Measurements from ENCODE around the gene MVB12B.

MVB12B gene

DNA sequence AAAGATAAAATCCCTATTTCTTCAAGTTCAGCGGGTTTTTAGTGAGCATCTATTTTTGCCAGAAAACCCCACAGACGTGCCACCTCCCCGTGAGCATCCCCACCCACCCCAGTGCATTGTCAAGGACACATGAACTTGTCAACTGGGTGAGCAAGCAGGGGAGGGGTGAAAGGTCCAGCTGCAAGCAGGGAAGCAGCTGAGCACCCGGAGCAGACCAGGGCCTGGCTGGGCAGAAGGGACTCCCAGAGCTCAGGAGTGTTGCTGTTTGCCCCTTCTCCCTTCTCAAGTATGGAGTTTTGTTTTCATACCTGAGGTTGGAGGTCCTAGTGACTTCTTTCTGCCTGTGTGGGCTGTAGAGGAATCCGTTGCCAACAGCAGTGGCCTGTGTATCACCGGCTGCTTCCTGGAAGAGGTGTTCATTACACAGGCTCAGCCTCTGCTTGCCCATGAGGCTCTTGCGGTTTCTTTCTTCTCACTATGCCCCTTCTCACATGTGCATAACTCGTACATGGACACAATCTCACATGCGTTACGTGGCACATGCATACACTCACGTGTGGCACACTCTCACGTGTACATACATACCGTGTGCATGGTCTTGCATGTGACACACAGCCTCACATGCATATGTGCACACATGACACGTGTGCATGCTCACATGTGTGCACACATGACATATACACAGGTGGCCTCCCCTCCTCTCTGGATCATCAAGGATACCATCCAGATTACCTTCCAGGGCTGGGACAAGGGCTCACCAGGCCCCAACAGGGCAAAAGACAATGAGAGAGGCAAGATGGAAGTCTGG, 126.7 kb downstream of the MVB12B start:
- DNase-seq (ENCODE audit: low spot score) = no peak

DNA sequence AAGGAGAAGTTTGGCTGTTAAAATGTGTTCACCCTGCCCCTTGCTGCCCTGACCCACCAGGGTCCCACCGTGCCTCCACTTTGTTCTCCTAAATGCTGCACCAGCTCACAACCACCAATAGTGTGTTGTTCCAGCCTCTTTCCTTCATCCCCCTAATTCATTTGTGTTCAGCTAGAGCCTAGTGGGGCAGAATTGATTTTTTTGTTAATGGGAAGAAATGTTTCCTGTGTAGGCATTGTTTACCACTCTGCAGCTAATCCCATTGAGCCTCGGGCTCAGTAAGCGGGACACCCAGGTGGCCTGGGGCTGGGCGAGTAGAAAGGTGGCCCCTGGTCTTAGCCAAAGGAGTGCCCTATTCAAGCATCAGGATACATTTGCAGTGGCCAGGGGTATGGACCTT, 127.6 kb downstream of the MVB12B start:
- no peak for DNase-seq (ENCODE audit: low spot score)

DNA sequence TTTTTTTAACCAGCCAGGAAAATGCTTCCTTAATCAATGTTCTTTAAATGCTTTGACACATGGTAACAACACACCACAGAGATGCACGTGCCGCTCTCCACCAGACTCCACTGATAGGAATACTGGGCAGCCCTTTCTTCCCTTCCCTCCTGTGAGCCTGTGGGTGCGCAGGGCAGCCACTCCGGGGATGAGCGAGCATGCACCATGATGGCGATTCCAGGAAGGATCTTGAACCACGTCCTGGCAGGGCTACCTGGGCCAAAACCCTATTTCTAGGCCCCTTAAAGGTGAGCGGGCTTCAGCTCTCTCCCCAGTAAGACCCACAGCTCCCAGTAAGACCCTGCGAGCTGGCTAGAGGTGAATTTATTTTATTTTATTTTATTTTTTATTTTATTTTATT, 128.2 kb downstream of the MVB12B start:
- no peak for DNase-seq (ENCODE audit: low spot score)

DNA sequence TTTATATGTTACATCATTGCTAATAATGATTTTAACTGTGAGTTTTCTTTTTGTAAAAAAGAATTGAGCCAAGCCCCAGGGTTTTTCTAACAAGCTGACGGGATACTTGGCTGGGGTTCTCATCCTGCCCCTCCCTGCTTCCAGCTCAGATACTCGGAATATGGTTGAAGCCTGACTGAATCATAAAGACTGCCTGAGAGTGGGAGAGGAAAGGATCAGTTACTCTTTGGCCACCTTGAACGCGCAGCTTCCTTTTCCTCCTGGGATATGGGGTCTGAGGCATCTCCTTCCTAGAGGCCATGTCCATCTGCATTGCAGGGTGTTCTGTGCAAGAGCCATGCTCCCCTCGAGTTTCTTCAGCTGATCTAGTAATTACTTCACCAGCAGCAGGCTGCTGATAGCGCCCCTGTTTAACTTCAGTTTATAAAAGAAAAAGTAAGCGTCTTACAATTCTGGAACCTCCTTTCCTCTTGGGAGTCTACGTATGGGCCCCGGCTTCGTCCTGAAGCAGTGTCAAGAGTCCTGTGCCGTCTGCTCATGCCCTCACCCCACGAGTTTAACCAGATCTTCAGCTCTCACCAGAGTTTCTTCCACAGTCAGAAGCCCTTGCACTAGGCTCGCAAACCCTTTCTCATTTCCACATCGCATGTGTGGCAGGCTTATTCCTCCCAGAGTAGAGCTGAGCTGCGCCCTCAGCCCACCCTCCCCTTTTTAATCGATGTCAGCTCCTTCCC, 130.0 kb downstream of the MVB12B start:
- DNase-seq (ENCODE audit: low spot score) = no peak

DNA sequence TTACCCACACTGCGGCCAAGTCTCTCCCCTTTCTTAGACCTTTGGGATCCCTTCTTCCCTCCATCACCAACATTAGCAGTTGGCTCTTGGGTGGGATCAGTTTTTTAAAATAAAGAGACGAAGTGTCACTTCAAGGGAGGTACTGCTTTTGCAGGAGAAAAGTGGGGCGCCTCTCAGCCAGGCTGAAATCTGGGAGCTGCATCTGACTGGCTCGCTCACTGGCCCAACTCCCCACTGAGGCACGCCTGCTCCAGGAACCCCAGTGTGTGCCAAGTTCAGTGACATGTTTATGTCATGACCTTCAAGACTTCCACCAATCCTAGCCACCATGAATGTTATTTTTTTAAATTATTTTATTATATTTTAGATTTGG, 130.5 kb downstream of the MVB12B start:
- no peak for DNase-seq (ENCODE audit: low spot score)

DNA sequence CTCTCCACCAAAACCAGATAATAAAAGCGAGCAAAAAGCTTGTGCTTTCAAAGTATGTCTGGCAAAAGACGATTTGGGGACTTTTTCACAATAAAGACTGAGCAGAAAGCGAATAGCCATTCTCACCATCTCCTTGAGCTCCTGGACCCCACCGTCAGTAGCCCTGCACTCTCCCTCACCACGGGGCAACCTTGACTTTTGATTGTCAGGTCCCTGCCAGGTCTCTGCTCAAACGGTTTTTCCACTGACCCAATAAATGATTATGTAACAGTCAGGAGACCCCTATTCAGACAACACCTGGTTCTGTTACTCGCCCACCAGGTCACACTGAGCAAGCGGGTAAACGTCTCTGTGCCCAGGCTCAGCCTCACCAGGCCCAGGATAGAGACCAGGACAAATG, 131.3 kb downstream of the MVB12B start:
- DNase-seq (ENCODE audit: low spot score) = no peak

DNA sequence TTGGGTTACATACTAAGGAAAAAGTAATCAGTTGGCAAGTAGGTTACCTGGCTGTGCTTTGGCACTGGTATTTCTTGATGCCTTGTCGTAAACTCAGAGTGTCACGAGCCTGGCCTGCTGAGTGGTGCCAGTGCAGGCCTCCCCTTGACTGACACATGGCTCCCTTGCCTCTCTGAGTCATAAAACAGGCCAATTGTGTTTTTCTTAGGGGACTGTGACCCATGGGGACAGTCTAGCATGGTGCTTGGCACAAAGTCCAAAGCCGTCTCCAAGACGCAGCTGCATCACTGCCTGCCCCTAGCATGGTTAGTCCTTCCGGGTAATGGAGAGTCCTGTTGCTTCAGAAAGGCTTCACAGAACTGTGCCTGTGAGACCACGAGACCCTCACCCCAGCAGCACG, 132.5 kb downstream of the MVB12B start:
- DNase-seq (ENCODE audit: low spot score) = no peak

DNA sequence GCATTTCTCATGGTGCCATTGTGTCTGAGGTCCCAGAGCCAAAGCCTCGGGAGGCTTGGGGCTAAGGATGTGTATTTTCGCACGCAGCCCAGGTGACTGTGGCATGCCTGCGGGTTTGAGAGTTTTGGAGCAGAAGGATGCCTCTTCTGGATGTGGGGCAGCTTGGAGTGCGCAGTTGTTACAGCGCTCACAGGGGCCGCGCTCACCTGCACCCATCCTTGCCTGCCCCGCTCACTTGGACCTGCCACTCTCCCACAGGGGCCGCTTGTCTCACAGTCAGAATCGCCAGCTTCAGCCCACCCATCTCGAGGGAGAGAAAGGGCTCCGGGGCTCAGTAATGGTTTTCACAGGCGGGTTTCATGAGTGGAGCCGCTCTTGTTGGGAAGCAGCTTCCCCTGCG, 132.9 kb downstream of the MVB12B start:
- DNase-seq (ENCODE audit: low spot score) = no peak

DNA sequence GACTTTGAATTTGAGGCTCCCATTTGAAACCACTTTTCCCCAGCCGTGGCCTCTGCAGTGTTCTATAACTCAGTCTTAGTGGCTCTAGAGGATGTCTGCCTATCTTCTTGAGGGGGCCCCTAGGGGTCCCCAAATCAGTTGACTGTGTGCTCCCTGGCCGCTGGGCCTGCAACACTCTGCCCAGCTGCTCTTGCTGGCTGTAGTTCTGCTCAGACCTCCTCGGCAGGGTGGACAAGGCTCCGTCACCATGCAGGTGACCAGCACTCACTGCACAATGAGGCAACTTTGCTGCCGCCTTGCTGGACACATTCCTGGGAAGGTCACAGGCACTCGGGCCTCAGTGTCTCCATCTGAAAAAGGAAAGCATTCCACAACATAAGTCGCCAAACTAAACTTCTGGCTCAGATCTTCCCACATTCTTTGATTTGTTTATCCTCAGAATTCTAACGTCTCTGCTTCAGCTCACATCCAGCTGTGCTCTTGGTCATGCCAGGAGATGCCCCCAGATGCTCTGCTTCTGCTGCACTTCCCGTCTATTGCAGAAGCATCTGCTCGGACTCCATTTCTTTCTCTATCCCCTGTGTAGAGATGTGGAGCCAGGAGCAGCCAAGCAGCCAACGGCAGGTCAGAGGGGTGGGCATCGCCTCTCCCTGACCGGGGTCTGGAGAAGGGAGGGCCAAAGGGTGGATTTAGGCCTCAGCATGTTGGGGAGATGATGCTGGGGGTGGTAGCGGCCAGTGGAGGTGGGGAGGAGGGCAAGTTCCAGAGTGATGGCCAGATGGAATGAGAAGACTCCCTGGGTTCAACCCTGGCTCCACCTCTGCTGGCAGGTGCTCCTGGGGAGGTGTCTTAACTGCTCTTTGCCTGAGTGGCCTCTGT, 133.6 kb downstream of the MVB12B start:
- no peak for DNase-seq (ENCODE audit: low spot score)

DNA sequence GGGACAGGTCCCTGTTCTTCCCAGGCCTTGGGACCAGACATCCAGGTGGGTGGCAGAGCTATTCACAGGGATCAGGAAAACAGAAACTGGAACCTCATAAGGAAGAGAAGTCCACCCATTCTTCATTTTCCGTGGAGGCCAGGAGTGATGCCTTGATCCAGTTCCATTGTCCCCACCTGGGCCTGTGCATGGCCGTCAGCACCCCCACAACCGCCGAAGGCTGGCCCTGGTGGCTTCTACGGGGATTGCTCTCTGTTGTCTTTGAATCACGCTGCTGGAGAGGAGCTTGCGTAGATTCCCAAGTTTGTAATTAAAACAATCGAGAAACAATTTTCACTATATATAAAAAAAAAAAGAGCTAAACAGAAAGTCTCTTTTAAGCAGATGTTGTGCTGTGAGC, 134.4 kb downstream of the MVB12B start:
- no peak for DNase-seq (ENCODE audit: low spot score)

DNA sequence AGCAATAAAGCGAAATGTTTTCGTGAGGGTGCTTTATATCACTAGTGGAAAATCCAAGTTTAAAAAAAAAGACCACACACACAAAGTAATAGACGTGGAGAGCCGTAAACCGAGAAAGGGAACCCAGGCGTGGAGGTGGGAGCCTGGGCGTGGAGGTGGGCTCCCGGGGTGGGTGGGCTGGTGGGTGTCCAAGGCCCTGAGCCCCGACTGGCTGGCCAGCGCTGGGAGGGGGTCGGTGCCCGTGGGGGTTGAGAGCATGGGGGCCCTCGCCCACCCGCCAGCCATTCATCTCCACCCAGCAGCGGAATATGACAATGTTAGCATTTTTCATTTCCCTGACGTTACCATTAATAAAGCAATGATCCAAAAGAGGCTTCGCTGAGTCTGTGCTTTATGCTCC, 135.0 kb downstream of the MVB12B start:
- DNase-seq (ENCODE audit: low spot score) = no peak

DNA sequence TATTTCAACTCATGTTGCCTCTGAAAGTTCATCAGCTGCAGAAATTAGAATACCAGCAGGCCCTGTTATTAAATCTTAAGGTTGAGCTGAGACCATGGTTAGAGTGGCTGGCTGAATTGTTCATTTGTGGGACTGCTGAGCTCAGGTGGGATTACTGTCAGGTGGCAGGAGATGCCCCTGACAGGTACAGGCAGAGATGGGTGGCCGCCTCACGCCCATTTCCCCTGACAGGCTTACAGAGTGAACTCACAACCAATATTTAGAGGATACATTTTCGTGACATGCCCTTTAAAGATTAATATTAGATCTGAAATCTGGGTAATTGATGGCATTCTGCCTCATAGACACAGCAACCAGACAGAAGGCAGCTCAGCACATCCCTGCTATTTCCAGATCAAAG, 136.0 kb downstream of the MVB12B start:
- no peak for DNase-seq (ENCODE audit: low spot score)

DNA sequence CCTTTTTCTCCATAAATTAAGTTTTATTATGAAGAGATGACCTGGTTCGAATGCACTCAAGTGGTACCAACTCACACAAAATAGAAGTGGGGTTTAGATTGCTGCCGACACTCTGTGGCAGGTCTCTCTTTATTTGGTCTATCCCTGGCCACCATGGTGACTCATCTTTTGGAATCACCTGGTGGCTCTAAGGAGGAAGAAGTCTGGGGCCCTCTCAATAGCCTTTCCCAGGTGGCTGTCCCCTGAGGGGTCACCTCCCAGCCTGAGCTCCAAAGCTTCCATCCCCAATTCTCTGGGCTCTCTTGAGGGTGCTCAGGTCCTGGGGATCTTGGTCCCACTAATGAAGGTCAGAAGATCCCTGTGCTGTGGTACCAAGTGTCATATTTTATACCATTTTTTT, 136.8 kb downstream of the MVB12B start:
- no peak for DNase-seq (ENCODE audit: low spot score)

DNA sequence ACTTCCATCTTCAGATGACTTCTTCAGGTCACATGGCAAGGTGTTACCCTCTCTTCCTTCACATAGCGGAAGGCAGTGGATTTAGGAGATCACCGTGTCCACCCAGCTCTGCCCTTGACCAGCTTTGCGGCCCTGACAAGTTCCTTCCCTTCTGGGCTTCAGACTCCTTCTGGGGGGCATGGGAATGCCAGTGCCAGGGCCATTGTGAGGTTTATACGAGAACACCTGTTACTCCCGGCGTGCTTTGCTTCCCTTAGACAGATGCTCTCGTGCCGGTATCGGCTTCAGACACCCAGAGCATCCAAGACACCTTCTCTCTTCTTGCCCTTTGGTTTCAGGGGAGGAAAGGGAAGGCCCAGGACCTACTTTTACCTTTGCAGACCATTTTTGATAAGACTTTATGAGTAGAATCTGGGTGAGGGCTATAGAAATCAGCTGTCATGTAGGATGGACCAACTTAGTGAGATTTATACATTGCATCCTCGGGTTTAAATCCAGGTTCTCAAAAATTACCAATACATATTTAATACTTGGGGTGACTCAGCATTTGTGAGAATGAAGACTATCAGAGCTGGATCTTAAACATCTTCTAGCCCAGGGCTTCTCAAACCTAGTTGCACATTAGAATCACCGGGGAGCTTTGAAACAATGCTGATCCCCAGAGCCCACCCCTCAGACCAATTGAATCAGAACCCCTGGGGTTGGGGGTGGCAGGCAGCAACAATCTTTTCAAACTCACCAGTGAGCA, 138.2 kb downstream of the MVB12B start:
- no peak for DNase-seq (ENCODE audit: low spot score)

DNA sequence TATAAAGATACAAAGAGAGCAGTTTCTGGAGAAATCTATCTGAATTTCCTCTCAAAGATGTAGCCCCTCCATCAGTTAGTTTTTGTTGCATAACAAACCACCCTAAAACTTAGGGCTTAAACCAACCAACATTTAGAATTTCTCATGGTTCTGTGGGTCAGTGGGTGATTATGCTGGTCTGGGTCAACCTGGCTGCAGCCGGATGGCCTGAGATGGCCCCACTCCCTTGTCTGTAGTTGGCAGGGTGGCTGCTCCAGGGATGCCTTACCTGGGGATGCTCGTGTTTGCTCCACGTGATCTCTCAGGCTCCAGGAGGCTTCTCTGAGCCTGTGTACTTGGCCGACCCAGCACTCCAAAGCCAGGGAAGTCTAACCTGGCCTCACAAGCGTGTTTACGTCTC, 139.3 kb downstream of the MVB12B start:
- no peak for DNase-seq (ENCODE audit: low spot score)

DNA sequence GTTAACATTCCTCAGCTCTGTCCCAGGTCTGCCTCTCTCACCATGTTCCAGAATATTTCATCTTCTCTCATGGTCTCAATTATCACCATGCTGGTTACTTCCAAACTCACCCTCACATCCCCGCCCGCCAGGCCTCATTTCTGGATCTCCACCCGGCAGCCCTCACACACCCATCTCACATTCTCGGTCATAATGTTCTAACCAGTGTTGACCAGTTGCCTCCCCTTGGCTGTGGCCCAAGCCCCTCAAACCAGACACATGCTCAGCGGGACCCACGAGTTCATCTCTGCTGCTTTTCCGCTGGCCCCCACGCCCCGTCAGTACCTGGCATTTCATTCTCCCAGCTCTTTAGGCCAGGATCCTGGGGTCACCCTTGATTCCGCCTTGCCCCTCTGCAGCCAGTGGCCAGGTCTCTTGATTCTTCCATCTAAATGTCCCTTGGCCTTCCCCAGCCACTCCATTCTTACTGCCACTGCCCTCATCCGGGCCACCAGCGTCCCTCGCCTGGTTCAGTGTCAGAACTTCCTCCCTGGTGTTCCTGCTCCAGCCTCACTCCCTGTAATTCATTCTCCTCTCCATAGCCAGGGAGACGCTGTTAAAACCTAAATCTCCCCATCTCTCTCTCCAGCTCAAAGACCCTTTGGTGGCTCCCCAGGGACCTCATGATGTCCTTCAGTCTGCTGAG, 141.7 kb downstream of the MVB12B start:
- no peak for DNase-seq (ENCODE audit: low spot score)

DNA sequence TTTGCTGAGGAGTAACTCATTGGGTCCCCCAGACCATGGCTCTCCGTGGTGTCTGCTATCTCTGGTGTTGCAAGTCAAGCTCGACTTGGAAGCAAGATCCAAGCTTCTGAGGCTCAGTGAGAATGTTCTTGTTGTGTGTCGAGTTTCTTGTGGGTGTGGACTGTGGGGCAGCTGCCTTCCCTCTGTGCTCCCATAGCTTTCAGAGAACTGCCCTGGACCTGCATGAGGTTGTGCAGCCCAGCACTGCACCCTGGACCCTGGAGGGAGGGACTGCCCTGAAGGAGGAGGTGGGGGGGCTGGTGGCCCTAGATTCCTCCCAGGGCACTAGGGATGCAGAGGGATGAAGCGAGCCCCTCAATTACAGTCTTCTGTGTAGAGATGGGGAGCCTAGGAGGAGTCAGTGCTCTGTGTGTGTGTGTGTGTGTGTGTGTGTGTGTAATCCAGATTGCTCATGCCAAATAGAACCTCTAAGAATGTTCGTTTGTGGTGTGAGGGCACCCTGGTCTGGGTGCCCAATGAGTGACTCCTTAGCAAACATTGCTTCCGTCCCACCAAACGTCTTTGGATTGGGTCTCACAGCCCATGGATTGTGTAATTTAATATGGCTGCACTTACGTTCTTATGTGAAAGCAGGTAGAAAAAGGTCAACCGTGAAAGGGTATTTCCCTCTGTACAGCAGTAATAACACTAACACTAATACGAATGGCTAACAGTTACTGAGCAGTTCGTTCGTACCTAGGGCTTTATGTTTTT, 143.8 kb downstream of the MVB12B start:
- no peak for DNase-seq (ENCODE audit: low spot score)

DNA sequence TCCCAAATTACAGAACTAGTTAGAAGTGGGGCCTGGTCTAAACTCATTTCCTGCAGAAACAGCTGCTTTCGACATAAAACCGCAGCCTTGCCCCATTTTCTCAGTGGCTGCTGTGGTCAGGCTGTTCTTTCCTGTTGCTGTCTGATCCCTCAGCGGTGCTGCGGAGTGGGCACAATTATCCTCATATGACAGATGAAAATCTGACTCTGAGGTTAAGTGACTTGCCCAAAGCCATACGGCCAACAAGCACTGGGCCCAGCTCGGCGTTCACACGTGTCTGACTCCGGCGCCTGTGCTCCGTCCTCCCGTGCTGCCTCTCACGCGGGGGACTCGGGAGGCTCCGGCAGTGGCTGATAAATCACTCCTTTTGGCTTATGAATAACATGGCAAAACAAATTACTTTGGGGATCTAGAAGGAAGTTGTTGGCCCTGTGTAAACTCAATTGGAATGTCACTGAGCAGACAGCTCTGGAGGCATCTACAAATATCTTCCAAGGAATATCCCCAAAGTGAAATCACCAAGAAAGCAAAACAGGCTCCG, 144.5 kb downstream of the MVB12B start:
- DNase-seq (ENCODE audit: low spot score) = no peak

DNA sequence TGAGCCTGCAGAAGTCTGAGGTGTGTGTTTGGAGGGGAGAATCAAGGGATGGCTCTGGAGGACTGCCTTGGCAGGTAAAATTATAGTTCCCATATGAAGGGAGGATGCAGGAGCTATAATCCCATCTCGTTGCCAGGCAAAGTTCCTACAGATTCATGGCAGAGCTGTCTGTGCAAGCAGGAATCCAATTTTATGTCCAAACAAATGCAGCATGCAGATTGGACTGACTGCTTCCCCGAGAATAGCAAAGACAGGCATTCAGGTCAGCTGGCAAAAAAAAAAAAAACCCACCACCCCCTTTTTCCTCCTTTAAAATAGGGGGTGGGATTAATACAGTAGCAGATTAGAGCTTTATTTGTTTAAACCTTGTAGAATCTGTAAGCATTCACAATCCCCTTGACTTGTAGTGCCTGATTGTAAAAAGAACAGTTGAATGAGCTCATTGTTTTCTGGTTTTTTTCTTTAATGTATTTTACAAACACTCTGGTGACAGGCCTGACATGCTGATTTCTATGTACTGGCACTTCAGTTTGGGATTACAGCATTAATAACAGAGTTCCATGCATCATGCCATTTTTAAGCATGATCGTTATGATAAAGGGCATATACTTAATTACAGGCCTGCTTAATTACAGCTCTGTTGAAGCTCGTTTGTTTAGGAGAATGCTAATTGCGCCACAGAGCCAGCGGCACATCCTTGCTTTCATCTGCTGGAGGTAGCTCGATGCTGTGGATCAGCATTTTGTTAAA, 145.7 kb downstream of the MVB12B start:
- DNase-seq (ENCODE audit: low spot score) = no peak

DNA sequence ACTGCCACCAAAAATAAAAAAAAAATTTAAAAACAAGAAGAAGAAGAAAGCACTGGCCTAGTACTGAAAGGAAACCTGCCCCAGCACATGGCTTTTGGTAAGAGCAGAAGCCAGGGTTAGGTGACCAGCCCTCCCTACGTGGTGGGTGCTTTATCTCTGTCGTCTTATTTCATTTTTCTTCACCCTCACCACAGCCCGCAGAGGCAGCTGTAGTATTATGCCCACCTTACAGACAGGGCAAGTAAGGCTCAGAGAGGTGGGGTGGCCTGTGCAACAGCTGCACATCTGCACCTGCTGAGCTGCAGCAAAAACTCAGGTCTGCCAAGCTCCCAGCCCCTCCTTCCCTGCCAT, 146.3 kb downstream of the MVB12B start:
- DNase-seq (ENCODE audit: low spot score) = no peak
